BJ (cell line): ENCODE measurements around the gene CRACR2B. TPM values are rescaled to one million over a fixed set of nuclear protein-coding genes. Genes with fewer than 3 reads are reported as not detected.

Experiments used
- CTCF ChIA-PET: fragments of 350-600 bp; formaldehyde crosslinking; extraction: SDS; loops from one replicate; lab custom pipeline; 2021; ENCODE audit warnings: antibody characterized with exemption, inconsistent platforms; lab: Yijun Ruan, JAX
- POLR2A ChIA-PET: fragments of 300-600 bp; sonication (Branson Sonifier 250); formaldehyde crosslinking; extraction: SDS; loops from one replicate; lab custom pipeline; 2021; ENCODE audit warnings: antibody characterized with exemption; lab: Charles Lee
- DNase-seq: peaks from one replicate; pipeline ENCODE4 v3.0.0-alpha.2; 2011; ENCODE audit warnings: low read depth
- H3K27me3 ChIP-seq: 2 replicates; pipeline ENCODE4 v1.6.0; 2011; ENCODE audit warnings: low read length; ENCODE audit not compliant: control insufficient read depth, insufficient read depth
- H3K36me3 ChIP-seq: 2 replicates; pipeline ENCODE4 v1.5.1; 2011; ENCODE audit warnings: low read length; ENCODE audit not compliant: control insufficient read depth, insufficient read depth
- H3K4me3 ChIP-seq: 2 replicates; pipeline ENCODE4 v1.5.1; 2011; ENCODE audit warnings: low read depth, mild to moderate bottlenecking, control low read depth, low read length
- polyA plus RNA-seq: library from polyadenylated mRNA; depleted of rRNA; stranded (reverse); fragments of >200 nt; gene quantifications from 2 replicates; pipeline ENCODE4 v1.2.3, GENCODE V29; 2011
- TF ChIP-seq, protein P1 (sequence below): IDR thresholded peaks from 2 replicates; pipeline ENCODE4 v1.5.1; 2011; ENCODE audit warnings: low read depth, mild to moderate bottlenecking, control low read depth, inconsistent platforms, low read length, moderate library complexity; ENCODE audit not compliant: insufficient read depth

CRACR2B gene
- polyA plus RNA-seq, 1 experiment = 0.16 TPM

DNA sequence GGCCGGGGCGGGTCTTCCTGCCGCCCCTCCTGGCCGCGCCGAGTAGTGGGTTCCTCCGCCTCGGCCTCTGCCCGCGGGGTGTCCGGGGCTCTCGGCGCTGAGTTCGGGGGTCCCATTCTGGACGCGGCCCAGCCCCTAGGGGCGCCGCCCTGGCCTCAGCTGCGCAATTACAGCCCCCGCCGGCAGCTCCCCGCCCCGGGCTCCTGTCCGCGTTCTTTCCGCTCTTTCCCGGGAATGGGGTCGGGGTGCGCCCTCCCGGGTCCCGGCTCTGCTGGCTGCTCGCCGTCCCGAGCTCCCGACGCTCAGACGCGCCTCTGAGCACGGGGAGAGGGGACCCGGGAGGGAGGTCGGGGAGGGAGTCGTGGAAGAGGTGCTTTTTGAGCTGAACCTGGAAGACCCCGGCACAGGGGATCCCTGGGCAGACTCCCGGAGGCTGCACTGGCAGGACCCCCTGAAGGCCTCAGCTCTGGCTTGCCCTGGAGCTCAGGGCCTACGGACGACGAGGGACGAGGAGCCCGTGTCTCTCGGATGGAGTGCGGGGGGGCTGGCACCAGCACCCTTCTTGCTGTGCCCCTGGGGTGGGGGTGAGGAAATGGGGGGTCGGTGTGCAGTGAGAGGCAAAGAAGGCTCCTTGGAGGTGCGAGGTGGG, 15.5 kb downstream of the CRACR2B start:
- ChIA-PET POLR2A (interaction anchor here (0.6 to 2.0 kb wide), 6 partner anchors 9 to 133 kb away, joined by 3 to 32 read pairs (median 6); partner anchors contain the start of genes CD151, PNPLA2 and RPLP2), CTCF (interaction anchor here (0.6 to 1.6 kb wide), 8 partner anchors 9 to 410 kb away, joined by 3 to 6 read pairs (median 4); partner anchors contain the start of gene CD151)
- TF ChIP-seq, protein P1, sequence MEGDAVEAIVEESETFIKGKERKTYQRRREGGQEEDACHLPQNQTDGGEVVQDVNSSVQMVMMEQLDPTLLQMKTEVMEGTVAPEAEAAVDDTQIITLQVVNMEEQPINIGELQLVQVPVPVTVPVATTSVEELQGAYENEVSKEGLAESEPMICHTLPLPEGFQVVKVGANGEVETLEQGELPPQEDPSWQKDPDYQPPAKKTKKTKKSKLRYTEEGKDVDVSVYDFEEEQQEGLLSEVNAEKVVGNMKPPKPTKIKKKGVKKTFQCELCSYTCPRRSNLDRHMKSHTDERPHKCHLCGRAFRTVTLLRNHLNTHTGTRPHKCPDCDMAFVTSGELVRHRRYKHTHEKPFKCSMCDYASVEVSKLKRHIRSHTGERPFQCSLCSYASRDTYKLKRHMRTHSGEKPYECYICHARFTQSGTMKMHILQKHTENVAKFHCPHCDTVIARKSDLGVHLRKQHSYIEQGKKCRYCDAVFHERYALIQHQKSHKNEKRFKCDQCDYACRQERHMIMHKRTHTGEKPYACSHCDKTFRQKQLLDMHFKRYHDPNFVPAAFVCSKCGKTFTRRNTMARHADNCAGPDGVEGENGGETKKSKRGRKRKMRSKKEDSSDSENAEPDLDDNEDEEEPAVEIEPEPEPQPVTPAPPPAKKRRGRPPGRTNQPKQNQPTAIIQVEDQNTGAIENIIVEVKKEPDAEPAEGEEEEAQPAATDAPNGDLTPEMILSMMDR = no peak
- H3K27me3 ChIP-seq = no peaks in the 10 kb centered on the region
- DNase-seq = no peak
- peak overlapping the region; percentile 96 for H3K4me3 ChIP-seq
- H3K36me3 ChIP-seq = peaks cover 26% of the 10 kb centered on the region

DNA sequence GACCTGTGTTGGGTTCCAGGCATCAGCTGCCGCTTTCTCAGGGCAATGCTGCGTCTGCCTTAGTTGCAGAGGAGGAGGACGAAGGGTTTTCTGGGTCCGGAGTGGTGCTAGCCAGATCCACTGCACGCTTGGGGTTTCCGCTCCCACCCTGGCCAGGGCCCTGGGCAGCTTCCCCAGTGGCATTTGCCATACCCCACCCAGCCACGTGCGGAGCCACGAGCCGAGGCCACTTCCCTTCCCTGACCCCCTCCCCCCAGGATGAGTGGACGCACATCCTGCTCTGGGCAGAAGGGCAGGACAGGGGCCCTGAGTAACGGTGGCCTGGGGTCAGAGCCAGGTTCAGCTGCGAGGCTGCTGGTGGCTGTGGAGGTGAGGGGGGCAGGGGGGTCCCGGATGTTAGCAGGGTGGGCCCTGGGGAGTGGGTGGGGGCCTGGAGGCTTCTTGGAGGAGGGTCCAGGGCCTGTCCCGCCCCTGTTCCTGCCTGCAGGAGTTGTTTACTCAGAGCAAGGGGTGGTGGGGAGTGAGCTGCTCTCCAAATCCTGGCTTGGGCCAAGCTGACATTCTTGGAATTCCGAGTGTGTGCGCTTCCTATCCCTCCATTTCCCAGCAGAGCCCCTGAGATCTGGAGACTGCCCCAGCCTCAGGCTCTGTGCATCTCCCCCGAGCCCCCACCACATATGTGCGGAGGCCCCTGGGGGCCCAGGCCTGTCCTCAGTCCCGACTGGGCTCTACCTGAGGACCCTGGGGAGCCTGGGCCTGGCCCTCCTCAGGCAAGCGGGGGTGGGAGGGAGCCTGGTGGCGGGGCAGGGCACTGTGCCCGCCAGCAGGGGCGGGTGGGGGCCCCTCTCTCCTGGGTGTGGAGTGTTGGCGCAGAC, 16.3 kb downstream of the CRACR2B start:
- H3K36me3 ChIP-seq = peaks cover 18% of the 10 kb centered on the region
- DNase-seq = peak; percentile 83
- TF ChIP-seq, protein P1 = peak; percentile 23; the same call in 1 of the 2 replicates
- H3K4me3 ChIP-seq = peak overlapping the region; percentile 96
- CTCF ChIA-PET = interaction anchor here (0.6 to 1.6 kb wide), 9 partner anchors 10 to 207 kb away, joined by 3 to 6 read pairs (median 4); partner anchors contain the start of gene CD151
- no peaks in the 10 kb centered on the region for H3K27me3 ChIP-seq
- POLR2A ChIA-PET = interaction anchor here (0.6 to 2.0 kb wide), 5 partner anchors 10 to 35 kb away, joined by 5 to 32 read pairs (median 13); partner anchors contain the start of genes CD151, PNPLA2 and RPLP2

DNA sequence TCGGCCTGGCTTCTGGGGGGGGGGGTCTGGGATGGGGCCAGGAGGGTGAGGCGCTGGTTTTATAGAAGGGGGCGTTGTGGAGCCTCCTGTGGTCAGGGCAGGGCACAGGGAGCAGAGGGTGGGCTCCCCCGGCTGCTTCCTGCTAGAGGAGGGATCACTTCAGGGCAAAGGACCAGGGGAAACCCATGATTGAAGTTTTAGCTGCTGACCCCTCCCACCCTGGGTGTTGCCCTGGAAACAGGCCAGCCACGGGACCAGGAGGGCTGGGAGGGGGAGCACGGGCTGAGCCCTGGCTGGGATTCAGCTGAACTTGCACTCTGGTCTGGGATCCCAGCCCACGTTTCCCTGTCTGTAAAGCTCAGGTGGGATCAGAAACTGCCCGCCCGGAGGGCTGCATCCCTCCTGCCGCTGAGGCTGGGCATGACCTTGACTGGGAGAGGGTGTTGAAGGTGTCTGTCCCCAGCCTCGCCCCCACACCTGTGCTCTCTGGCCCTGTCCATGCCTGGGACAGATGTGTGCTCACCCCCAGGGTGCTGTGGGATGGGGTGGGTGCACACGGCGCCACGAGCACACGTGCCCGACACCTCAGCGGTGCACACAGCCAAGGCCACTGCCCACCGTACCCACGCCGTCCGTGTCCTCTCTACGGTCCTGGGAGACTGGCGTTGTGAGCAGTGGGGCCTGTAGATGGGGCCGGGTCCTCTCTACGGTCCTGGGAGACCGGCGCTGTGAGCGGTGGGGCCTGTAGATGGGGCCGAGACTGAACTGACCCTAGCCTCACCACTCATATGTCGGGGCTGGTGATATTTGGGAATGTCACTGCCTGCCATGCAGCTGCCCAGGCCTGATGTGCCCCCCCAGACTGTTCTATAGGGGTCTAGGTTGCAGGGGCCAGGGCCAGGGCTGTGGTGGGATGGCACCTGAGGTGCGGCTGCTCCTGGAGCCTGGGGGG, 17.2 kb downstream of the CRACR2B start:
- POLR2A ChIA-PET = interaction anchor here (0.6 to 2.0 kb wide), 4 partner anchors 11 to 532 kb away, joined by 5 to 15 read pairs (median 10); partner anchors contain the start of genes CD151 and RPLP2
- Histone ChIP-seq H3K36me3 (peaks cover 10% of the 10 kb centered on the region), H3K27me3 (no peaks in the 10 kb centered on the region), H3K4me3 (peak overlapping the region; percentile 96)
- DNase-seq = peak; percentile 80
- TF ChIP-seq, protein P1 = no peak
- CTCF ChIA-PET = interaction anchor here (0.6 to 4.4 kb wide), 9 partner anchors 10 to 206 kb away, joined by 3 to 20 read pairs (median 3); no protein-coding TSS in a partner anchor

DNA sequence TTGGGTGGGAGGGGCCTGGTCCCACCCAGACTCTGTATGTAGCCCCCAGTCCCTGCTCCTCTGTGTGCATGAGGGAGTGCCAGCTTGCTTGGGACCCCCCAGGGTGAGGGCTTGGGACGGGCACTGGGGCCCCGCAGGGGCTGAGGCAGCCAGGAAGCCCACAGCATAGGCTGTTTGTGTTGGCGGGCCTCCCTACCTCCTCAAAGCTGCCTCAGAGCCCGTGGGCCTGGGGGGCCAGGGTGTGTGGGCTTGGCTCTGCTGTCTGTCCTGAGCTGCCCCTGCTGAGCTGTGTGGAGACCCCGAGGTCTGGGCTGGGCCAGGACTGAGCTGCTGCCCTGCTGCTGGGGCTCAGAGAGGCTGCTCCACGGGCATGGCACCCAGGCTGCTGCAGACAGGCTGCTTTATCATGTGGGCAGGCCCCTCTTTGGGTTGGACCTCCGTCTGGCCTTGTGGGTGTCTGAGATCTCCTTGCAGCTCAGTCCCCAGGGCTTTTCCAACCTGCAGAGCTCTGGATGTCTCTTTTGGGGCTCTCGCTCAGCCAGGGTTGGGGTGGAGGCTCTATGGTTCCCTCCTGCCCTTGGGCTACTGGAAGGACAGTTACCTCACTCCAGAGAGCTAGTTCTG, 18.3 kb downstream of the CRACR2B start:
- CTCF ChIA-PET = interaction anchor here (1.1 to 4.4 kb wide), 4 partner anchors 11 to 205 kb away, joined by 3 to 20 read pairs (median 4); partner anchors contain the start of gene CD151
- DNase-seq = no peak
- POLR2A ChIA-PET = no interaction called here
- H3K27me3 ChIP-seq = no peaks in the 10 kb centered on the region
- TF ChIP-seq, protein P1 = no peak
- peak overlapping the region; percentile 96 for H3K4me3 ChIP-seq
- H3K36me3 ChIP-seq = peaks cover 7% of the 10 kb centered on the region
